HG02571 (cell line): ENCODE data around the gene JAZF1.
A peak's percentile ranks its signal among the peaks of the same experiment; 100 is the strongest.

Experiments
- ATAC-seq: cut with Tn5 transposase; IDR thresholded peaks from one replicate; pipeline ENCODE4 v1.9.1; 2021; ENCODE audit warnings: mild to moderate bottlenecking, moderate library complexity; ENCODE audit not compliant: unreplicated experiment

JAZF1 gene

GRCh38 chr7:28168393-28169158 lies 12.0 kb downstream of the JAZF1 start:
- ATAC-seq: no peak

GRCh38 chr7:28166982-28167715 lies 13.4 kb downstream of the JAZF1 start:
- ATAC-seq: no peak

GRCh38 chr7:28165961-28166955 lies 14.3 kb downstream of the JAZF1 start:
- ATAC-seq: no peak

GRCh38 chr7:28165261-28165660 lies 15.3 kb downstream of the JAZF1 start:
- no peak for ATAC-seq

- no peak for ATAC-seq
Observed at GRCh38 chr7:28163949-28164348, 16.6 kb downstream of the JAZF1 start.

- ATAC-seq: no peak
Observed at GRCh38 chr7:28161331-28161730, 19.3 kb downstream of the JAZF1 start.

GRCh38 chr7:28160551-28160991 lies 20.0 kb downstream of the JAZF1 start:
- ATAC-seq: no peak

GRCh38 chr7:28157831-28158416 lies 22.7 kb downstream of the JAZF1 start:
- ATAC-seq: no peak

- ATAC-seq: no peak
Observed at GRCh38 chr7:28157076-28157745, 23.4 kb downstream of the JAZF1 start.

GRCh38 chr7:28156401-28156800 lies 24.2 kb downstream of the JAZF1 start:
- no peak for ATAC-seq

GRCh38 chr7:28155964-28156363 lies 24.6 kb downstream of the JAZF1 start:
- ATAC-seq: no peak

- ATAC-seq: peak; percentile 73
Observed at GRCh38 chr7:28155019-28155660, 25.5 kb downstream of the JAZF1 start.

- no peak for ATAC-seq
Observed at GRCh38 chr7:28152594-28152993, 28.0 kb downstream of the JAZF1 start.

- ATAC-seq: no peak
Observed at GRCh38 chr7:28151965-28152364, 28.6 kb downstream of the JAZF1 start.

GRCh38 chr7:28149291-28150101 lies 31.1 kb downstream of the JAZF1 start:
- ATAC-seq: no peak

GRCh38 chr7:28145931-28146330 lies 34.7 kb downstream of the JAZF1 start:
- no peak for ATAC-seq

GRCh38 chr7:28145090-28145626 lies 35.4 kb downstream of the JAZF1 start:
- no peak for ATAC-seq

- ATAC-seq: no peak
Observed at GRCh38 chr7:28144266-28144665, 36.3 kb downstream of the JAZF1 start.

- no peak for ATAC-seq
Observed at GRCh38 chr7:28142650-28143049, 37.9 kb downstream of the JAZF1 start.
